Osteocyte (in vitro differentiated cells): ENCODE data around the gene KRT36. TPM values are rescaled to one million over a fixed set of nuclear protein-coding genes. Genes with fewer than 3 reads are reported as not detected.

Experiments used
- DNase-seq: peaks from one replicate; pipeline ENCODE4 v3.0.0; 2021; ENCODE audit warnings: mixed read lengths; ENCODE audit not compliant: unreplicated experiment; ENCODE audit errors: extremely low spot score
- H3K27ac Mint-ChIP-seq: one replicate; pipeline ENCODE4 v1.8.0; 2021; ENCODE audit warnings: mild to moderate bottlenecking, mixed read lengths; ENCODE audit not compliant: unreplicated experiment
- H3K27me3 Mint-ChIP-seq: one replicate; pipeline ENCODE4 v1.8.0; 2021; ENCODE audit warnings: mixed read lengths; ENCODE audit not compliant: unreplicated experiment
- H3K36me3 Mint-ChIP-seq: one replicate; pipeline ENCODE4 v1.8.0; 2021; ENCODE audit warnings: mixed read lengths; ENCODE audit not compliant: unreplicated experiment
- H3K4me1 Mint-ChIP-seq: one replicate; pipeline ENCODE4 v1.8.0; 2021; ENCODE audit warnings: mixed read lengths; ENCODE audit not compliant: unreplicated experiment
- H3K4me3 Mint-ChIP-seq: one replicate; pipeline ENCODE4 v1.8.0; 2021; ENCODE audit warnings: mild to moderate bottlenecking, moderate library complexity, mixed read lengths; ENCODE audit not compliant: unreplicated experiment
- H3K9me3 Mint-ChIP-seq: one replicate; pipeline ENCODE4 v1.8.0; 2021; ENCODE audit warnings: mixed read lengths; ENCODE audit not compliant: unreplicated experiment
- microRNA-seq: library from miRNA; unstranded; fragments of <30 nt; microRNA quantifications from one replicate; pipeline ENCODE4 v1.1.0, GENCODE V29; 2020; ENCODE audit not compliant: unreplicated experiment
- total RNA-seq: library from RNA; stranded (reverse); gene quantifications from 2 replicates; pipeline ENCODE4 v1.2.1, GENCODE V29; 2021
- TF ChIP-seq, protein P1 (sequence below): fragments of 200-600 bp; sonication (generic); IDR thresholded peaks from 2 replicates; pipeline ENCODE4 v1.5.0; 2021; ENCODE audit warnings: antibody characterized with exemption, mild to moderate bottlenecking, moderate library complexity

KRT36 gene
- total RNA-seq, 1 donor from 2014 or later, result not detected

DNA sequence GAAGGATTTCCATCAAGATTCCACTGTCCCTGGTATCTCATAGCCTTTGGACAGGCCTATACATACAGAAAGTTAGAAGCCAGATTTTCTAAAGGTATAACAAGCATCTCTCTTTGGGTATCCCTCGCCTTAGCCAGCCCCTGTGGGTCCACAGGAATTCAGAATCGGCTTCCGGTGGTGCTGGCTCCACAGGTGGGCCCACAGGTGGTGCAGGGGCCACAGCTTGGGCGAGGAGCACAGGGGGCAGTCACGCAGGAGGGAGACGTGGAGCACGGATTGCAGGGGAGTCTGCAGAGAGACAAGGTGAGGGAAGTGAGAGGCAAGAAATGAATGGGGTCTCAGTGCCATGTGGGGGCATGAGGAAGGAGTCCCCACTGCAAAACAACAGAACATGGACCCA, 52.5 kb downstream of the KRT36 start:
- H3K4me1 Mint-ChIP-seq, result no peaks in the 10 kb centered on the region
- TF ChIP-seq, protein P1, sequence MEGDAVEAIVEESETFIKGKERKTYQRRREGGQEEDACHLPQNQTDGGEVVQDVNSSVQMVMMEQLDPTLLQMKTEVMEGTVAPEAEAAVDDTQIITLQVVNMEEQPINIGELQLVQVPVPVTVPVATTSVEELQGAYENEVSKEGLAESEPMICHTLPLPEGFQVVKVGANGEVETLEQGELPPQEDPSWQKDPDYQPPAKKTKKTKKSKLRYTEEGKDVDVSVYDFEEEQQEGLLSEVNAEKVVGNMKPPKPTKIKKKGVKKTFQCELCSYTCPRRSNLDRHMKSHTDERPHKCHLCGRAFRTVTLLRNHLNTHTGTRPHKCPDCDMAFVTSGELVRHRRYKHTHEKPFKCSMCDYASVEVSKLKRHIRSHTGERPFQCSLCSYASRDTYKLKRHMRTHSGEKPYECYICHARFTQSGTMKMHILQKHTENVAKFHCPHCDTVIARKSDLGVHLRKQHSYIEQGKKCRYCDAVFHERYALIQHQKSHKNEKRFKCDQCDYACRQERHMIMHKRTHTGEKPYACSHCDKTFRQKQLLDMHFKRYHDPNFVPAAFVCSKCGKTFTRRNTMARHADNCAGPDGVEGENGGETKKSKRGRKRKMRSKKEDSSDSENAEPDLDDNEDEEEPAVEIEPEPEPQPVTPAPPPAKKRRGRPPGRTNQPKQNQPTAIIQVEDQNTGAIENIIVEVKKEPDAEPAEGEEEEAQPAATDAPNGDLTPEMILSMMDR, result no peak
- no peak overlapping the region for H3K27ac Mint-ChIP-seq
- no peak overlapping the region for H3K4me3 Mint-ChIP-seq
- no peaks in the 10 kb centered on the region for H3K36me3 Mint-ChIP-seq
- no peaks in the 10 kb centered on the region for H3K9me3 Mint-ChIP-seq
- DNase-seq, result no peak
- peaks cover 14% of the 10 kb centered on the region for H3K27me3 Mint-ChIP-seq

Small RNAs within 50 kb of the gene (microRNA-seq; reads per million reads assigned to microRNA genes)
- gene MIR6510, result not detected

Other genes with a start within 250 kb of the KRT36 start
- gene KRTAP9-4, start 240.2 kb downstream of the KRT36 start, total RNA-seq, result not detected in 2 replicates
- gene KRTAP9-9, start 234.5 kb downstream of the KRT36 start, total RNA-seq, result not detected in 2 replicates
- not detected in 2 replicates for gene KRTAP9-6, start 224.5 kb downstream of the KRT36 start, total RNA-seq
- gene KRTAP9-7, start 214.2 kb downstream of the KRT36 start, total RNA-seq, result not detected in 2 replicates
- gene KRTAP29-1, start 187.1 kb downstream of the KRT36 start, total RNA-seq, result not detected in 2 replicates
- gene KRTAP16-1, start 180.6 kb downstream of the KRT36 start, total RNA-seq, result not detected in 2 replicates
- not detected in 2 replicates for gene KRTAP17-1, start 174.2 kb downstream of the KRT36 start, total RNA-seq
- gene KRT33A, start 139.1 kb downstream of the KRT36 start, total RNA-seq, result not detected in 2 replicates
- gene KRT33B, start 120.1 kb downstream of the KRT36 start, total RNA-seq, result not detected in 2 replicates
- not detected in 2 replicates for gene KRT34, start 107.6 kb downstream of the KRT36 start, total RNA-seq
- gene KRT31, start 92.3 kb downstream of the KRT36 start, total RNA-seq, result not detected in 2 replicates
- not detected in 2 replicates for gene KRT37, start 65.3 kb downstream of the KRT36 start, total RNA-seq
- gene KRT38, start 48.9 kb downstream of the KRT36 start, total RNA-seq, result not detected in 2 replicates
- not detected in 2 replicates for gene KRT32, start 22.5 kb downstream of the KRT36 start, total RNA-seq
- gene KRT35, start 8.8 kb downstream of the KRT36 start, total RNA-seq, result not detected in 2 replicates
- gene KRT13, start 15.7 kb upstream of the KRT36 start, total RNA-seq, result not detected in 2 replicates
- gene KRT15, start 29.0 kb upstream of the KRT36 start, total RNA-seq, result not detected in 2 replicates
- gene KRT19, start 38.4 kb upstream of the KRT36 start, total RNA-seq, result 0.65 and 1.5 TPM in 2 replicates
- 0.30 TPM in 1 of 2 replicates, not detected in the other for gene KRT9, start 82.1 kb upstream of the KRT36 start, total RNA-seq
- gene KRT14, start 97.0 kb upstream of the KRT36 start, total RNA-seq, result not detected in 2 replicates
- gene KRT16, start 122.9 kb upstream of the KRT36 start, total RNA-seq, result 1.3 and 1.4 TPM in 2 replicates
- 40.5 and 43.2 TPM in 2 replicates for gene KRT17, start 134.7 kb upstream of the KRT36 start, total RNA-seq
- 1,019 and 1,057 TPM in 2 replicates for gene EIF1, start 199.0 kb upstream of the KRT36 start, total RNA-seq
- not detected in 2 replicates for gene GAST, start 222.4 kb upstream of the KRT36 start, total RNA-seq
- 0.11 and 0.24 TPM in 2 replicates for gene HAP1, start 244.7 kb upstream of the KRT36 start, total RNA-seq